HG03060 (cell line): ENCODE data around the gene LRMDA.

ENCODE experiments used
- ATAC-seq: cut with Tn5 transposase; IDR thresholded peaks from one replicate; pipeline ENCODE4 v1.9.1; 2021; ENCODE audit warnings: low read depth, moderate number of reproducible peaks; ENCODE audit not compliant: unreplicated experiment

Gene LRMDA

DNA sequence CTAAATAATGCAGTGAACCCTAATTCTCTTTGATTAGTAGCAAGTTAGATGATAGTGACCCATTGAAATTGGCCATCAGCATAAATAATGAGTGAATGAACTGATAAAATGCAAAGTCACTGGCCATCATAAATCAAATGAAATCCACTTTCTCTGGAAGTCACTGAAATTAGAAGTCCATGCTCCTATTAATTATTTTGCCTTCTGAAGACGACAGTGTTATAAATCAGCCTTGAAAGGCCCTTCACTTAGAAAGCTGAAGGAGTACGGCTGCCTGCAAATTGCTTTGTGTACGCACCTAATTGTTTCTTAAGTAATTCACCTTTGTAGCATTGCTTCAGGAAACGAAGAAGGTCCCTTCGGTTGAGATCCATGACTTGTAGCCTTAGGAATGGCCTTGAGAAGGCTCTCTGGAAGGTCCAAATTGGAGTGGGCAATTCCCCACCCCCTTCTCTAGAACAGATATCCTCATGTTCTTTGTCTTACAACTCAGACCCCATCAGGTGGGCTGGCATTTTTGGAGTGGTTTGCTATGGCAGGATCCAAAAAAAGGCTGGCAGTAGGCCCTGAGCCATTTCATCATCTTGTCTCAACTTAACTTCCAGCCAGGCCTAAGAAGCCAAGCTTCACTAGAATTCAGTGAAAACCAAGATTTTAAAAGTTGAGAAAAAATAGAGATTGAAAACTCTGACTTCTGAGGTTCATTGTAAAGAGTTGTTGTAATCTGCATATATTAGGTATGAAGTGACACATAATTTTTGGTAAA is 420.3 kb downstream of the LRMDA start:
- ATAC-seq, result no peak

DNA sequence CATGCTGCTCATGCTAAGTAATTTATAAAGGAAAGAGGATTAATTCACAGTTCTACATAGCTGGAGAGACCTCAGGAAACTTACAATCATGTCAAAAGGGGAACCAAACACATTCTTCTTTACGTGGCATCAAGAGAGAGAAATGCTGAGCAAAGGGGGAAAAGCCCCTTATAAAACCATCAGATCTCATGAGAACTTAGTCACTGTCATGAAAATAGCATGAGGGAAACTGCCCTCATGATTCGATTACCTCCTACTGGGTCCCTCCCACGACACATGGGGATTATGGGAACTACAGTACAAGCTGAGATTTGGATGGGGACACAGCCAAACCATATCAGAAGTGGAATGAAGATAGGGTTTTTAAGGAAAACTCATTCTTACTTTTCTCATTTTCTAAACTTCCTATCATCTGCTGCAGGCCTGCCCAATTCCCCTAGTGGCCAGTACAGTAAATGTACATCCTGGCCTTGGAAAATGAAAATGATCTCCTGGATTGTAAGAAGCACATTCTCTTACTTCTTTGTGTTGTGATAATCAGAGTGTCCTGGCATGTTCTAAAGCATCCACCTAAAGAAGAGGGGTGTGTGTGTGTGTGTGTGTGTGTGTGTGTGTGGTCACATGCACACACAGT is 421.5 kb downstream of the LRMDA start:
- no peak for ATAC-seq

DNA sequence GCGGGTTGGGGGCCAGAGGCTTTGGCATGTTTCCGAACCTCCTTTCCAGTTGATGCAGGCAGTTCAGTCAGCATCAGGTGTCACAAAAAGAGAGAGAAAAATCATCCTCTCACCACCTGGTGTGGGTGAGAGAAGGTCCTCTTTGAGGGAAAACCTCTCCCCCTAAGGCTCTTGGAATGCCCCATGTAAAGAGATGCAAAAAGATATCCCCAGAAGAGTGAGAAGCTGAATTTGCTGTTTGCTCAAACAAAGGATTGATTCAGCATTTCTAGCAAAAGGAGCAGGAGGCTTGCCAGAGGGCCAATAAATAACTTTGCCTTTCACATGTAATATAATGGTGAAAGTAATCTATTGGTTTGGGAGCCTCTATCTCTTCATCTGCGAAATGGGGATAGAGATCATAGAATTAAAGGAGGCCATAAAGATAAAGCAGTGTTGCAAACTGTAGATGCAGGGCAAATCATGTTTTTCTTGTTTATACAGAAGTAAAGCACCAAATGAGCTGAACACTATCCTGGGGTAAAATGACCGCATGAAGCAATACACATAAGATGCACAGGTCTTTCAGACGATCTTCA is 425.9 kb downstream of the LRMDA start:
- no peak for ATAC-seq

DNA sequence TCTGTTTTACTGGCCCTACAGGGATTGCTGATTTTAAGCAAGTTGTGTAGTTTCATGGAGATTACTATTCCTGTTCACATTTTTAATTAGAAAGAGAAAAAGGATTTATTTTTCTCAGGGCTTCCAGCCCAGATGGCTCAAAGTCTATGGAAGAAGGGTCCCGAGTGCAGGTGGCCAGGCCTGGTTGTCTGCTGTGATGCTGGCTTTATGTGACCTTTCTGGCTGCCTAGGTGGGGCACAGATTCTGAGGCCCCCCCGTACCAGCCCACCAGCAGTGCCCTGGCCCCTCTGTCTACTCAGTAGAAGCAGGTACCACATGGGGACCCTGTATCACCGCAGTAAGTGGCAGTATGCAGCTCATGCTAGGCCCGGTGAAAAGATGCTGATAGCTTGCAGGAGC is 426.5 kb downstream of the LRMDA start:
- ATAC-seq, result no peak

DNA sequence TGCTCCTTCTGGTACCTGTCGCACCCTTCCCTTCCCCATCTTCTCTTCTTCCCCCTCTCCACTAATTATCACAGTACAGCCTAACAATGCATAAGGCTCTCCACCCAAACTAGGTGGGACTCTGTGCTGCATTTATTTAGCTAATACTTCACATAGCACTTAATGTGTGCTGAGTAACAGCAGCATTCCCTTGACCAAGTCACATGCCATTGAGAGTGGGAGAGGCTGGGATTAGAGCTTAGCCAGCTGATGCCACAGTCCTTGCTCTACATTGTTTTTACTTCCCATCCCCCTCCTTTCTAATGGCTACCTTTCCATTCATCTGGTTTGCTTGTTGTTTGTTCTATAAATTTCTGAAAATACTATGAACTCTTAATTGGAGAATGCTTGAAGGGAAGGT is 426.9 kb downstream of the LRMDA start:
- ATAC-seq, result no peak

DNA sequence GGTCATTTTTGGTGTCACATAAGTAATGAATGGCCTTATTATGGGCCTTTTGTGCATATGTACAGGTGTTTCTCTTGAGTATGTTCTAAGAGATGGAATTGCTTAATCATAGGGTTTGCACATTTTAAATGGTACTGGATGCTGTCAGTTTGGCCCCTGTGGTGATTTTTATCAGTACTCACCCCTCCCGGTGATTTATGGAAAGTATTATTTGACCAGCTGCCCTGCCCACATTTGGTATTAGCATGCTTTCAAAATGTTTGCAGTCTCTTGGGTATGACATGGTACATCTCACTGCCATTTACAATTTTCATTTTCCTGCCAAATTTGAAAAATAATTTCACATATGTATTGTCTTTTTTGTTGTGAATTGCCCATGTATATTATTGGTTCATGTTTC is 427.7 kb downstream of the LRMDA start:
- no peak for ATAC-seq

DNA sequence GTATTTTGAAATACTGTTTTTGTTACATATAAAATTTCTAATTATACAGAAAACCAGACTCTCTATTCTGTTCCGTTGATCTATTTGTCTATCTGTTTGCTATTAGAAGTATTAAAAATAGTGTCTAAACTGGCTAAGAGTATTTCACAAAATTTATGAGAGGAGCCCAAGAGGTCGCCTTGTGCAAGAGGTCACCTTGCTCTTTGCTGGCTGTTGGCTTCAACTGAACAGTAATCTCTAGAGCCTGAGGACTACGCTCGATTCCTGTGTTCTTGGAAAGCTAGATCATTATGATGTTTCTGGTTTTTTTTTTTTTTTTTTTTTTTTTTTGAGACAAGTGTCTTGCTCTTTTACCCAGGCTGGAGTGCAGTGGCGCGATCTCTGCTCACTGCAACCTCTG is 428.6 kb downstream of the LRMDA start:
- ATAC-seq, result no peak

DNA sequence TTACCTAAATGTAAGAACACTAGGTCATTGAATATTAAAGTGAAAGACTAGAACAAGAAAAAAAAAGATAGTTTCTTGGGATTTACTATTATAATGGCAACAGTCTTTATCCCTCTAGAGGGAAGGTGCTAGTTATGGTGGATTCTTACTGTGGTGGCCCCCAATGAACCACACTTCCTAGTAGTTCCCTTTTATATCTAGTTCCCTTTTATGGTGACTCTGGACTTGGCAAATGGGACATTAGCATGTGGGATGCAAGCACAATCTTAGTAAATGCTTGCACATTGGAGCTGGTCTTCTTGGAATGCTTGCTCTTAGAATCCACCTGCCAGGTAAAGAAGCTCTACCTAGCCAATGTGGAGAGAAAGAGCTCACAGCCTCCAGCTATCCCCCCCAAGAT is 430.2 kb downstream of the LRMDA start:
- no peak for ATAC-seq

DNA sequence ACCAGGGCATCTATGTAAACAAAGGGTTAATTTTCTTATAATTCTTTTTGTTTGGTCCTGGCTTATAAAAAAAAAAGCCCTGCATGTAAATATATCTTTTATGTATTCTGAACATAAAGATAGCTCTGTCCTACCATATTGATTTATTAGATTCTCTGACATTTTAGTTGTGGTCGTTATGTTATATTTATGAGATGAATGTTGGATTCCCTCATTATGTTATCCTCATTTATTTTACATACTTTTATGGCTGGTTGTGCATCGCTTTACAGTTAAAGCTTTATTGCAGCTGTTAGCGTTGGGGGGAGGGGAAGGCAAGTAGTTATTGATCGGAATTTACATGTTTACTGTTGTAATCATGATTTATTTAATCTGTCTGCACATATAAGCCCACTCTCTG is 431.5 kb downstream of the LRMDA start:
- ATAC-seq, result no peak

DNA sequence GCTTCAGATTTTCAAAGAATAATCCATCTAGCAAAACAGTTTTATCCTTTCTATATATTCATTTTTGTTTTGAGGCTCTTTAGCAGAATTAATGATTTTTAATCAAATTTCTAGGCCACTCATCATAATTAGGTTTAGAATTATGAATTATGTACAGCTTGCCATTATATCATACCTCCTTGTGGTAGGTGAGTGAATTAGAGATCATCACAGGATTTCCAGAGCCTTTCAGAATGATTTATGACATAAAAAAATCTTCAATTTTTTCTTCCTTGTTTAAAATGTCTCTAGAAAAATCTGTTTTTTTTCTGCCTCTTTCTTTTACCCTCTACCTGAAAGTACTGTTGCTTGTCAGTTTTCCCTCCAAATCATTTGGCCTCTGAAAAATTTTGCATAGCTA is 433.3 kb downstream of the LRMDA start:
- ATAC-seq, result no peak

DNA sequence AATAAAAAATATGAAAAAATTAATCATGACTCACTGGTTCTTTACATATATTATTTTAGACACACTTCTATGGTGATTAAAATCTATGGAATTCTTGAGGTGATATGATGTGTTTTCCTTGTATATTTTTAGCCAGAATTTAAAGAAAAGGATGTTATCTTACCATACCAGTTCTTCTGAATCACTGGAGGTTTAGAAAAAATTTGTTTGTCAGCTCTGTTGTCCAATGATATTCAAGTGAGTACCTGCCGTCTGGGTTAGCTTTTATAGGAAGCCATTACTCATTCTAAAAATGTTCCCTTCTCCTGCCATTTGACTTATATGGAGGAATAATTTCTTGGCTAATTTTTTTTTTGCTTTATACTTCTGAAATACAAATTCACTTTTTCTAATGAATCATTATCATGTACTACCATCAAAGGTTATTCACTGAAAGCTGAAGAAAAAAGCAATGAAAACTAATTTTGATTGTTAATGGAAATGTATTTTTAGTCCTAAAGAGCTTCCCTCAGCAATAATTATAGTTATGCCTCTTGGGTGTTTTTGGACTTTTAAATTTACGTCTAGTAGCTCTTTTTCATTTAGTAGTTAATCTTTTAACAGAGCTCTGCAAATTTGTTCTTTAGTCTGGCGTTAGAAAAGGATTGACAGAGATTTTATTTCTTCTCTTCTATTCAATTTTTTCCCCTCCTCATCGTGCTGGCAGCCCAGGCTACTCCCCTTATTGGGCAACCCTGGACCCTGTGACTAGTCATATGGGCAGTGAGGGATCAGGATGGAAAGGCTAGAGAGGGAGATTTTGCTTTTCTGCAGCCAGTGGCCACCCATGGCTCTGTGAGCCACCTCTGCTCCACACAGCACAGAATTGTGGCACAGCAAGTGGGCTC is 434.2 kb downstream of the LRMDA start:
- no peak for ATAC-seq

DNA sequence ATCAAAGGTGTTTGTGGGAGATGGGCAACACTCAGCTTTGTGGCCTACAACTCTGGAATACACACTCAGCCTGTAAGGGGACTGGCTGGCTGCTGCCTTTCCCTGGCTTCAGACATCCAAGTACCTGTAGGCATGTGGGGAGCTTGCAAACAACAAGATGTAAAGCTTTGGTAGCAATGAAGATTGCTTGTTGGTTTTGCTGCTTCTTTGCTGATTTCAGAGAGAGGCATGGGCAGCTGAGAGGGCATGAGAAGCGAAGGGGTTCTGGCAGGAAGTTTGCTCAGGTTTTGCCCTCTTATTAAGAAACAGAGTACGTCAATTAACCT is 434.8 kb downstream of the LRMDA start:
- ATAC-seq, result no peak

DNA sequence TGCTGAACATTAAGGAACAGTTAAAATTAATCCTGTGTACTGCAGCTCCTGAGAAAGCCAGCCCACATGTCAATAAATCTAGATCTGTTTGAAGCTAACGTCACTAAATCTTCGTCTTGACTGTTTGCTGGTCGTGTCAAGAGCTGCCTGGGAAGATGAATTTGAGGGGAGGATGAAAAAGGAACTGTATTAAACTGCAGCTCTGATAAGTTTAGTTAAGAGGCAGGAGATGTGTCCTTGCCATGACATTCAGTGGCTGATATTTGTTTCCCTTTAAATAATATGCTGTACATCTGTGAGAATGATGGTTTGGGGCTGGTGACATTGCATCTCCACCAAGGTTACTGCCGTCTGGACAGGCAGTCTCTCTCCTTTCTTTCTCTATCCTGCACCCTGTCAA is 435.3 kb downstream of the LRMDA start:
- no peak for ATAC-seq

DNA sequence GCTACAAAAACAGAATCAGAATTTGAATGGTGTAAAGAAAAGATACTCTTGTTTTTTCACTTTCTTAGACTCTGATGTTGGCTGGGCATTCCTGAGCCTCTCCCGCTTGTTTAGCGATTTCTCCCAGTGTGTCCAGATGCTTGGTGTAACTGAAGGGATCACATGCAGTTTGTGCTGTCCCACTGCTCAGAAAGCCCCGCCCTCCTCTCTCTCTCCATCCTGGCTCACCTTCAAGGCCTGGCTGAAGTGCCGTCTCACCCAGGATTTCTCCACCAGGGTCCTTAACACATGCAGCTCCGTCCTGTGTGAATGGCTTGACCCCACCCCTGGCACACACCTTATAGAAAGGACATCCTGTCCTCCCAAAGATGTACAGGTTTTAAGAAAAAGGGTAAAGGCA is 437.1 kb downstream of the LRMDA start:
- no peak for ATAC-seq

DNA sequence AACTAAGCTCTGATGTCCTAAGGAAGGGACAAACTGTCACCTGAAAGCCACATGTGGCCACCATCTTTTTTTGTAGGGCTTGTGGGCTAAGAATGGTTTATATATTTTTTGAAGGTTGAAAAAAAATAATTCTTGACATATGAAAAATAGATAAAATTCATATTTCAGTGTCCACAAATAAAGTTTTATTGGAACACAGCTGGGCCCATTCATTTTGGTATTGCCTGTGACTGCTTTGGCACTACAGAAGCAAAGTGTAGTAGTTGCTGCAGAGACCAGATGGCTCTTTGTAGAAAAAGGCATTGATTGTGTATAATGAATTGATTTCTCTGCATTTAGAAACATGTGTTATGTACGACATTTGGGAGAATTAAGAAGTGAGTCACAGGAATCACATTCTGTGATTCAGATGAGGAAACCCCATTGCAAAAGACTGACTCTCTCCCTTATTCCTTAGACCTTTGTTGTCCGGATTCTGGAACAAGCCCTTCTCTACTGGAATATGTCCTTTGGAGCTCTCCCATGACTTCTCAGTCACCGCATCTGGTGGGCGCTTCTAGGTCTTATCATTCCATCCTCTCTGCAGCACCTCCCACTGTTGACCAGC is 438.7 kb downstream of the LRMDA start:
- ATAC-seq, result no peak

DNA sequence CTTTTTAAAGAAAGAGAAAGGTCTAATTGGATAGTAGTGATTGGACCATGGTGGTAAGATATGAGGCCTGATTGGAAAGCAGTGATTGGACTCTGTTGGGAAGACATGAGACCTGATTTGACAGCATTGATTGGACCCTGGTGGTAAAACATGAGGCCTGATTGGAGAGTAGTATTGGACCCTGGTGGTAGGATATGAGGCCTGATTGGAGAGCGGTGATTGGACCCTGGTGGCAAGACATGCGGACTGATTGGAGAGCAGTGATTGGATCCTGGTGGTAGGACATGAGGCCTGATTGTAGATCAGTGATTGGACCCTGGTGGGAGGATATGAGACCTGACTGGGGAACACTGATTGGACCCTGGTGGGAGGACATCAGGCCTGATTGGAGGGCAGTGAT is 444.3 kb downstream of the LRMDA start:
- ATAC-seq, result no peak

DNA sequence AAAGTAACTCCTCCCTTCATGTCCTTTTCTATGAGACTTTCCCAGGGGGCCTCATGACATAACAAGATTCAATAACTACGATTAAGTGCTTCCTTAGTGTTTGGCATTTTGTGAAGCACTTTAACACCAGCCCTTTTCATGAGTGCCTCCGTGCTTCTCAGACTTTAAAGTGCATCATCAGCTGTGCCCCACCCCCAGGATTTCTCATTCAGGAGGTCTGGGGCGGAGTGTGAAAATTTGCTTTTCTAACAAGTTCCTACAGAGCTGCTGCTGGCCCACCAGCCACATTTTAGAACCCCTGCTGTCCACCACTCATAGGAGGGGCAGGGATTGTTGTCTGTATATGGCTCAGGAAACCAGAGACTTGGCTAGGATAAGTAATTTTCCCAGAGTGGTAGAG is 445.3 kb downstream of the LRMDA start:
- ATAC-seq, result no peak

DNA sequence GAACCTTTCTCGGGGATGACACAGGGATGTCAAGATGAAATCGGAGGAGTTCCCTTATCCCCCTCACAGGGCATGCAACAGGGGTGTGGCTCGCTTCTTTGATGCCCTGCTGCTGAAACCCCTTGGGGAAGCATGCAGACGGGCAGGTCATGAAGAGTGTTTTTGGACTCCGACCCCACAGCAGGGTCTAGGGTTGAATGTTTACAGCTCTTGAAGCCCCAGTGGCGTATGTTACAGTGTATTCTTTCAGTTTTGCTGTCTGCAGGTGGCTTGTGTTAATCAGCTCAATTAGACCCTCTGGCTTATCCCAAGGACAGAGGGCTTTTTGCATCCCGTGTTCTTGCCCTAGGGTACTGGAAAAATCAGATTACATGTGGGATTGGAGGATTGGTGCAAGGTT is 446.5 kb downstream of the LRMDA start:
- ATAC-seq, result no peak

DNA sequence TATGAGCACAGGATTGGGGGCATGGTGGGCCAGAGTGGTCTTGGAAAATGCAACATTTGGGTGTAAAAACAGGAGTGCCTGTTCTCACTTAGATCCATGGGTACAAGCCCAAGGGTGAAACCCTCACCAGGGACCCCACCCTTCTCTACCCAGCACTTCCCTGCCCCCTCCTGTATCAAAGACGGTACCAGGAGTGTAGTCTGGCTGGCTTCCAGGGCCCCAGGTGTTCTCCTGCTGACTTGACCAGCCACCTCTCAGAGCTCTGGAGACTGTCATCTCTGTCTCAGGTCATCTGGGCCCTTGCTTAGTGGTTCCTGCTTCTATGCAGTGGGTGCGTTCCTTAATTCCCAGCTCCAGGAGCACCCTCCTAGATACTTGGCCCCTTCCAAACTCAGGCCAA is 447.2 kb downstream of the LRMDA start:
- no peak for ATAC-seq

DNA sequence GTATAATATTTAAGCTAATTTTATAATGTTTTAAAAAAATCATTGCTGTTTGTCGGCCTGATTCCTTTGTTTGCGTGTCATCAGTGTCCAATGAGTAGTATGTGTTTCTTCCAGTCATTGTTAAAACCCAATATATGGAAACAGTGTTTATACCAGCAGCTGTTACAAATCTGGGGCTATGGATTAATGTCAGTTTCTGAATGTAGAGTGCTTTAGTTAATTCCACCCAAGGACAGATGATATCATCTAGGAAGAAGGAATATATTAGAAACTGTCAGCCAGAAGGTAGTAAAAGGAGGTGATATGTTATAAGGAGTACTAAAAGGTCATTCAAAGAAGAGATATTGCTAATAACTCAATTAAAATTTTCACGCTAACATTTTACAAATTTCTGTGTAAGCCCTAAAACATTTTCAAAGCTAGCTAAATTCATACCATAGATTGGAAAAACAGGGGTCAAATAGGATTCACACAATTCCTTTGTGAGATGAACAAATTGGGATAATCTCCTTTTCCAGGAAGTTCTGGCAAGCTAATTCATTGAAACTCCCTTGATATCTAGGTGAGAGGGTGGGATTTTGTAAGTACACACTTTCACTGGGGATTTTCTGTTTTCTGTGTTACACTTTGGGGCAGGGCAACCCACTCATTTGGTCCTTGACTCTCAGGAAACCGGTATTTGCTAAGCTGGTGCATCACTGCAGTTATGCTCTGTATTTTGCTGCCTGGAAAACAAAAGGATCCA is 448.8 kb downstream of the LRMDA start:
- no peak for ATAC-seq
